GM19193 (cell line): ENCODE measurements around the gene EMILIN3.

Source experiments
- POLR2A ChIP-seq: IDR thresholded peaks from 4 replicates; pipeline ENCODE4 v1.6.1; 2011; ENCODE audit not compliant: insufficient read depth, insufficient read length; ENCODE audit errors: extremely low read depth

The EMILIN3 gene, protein sequence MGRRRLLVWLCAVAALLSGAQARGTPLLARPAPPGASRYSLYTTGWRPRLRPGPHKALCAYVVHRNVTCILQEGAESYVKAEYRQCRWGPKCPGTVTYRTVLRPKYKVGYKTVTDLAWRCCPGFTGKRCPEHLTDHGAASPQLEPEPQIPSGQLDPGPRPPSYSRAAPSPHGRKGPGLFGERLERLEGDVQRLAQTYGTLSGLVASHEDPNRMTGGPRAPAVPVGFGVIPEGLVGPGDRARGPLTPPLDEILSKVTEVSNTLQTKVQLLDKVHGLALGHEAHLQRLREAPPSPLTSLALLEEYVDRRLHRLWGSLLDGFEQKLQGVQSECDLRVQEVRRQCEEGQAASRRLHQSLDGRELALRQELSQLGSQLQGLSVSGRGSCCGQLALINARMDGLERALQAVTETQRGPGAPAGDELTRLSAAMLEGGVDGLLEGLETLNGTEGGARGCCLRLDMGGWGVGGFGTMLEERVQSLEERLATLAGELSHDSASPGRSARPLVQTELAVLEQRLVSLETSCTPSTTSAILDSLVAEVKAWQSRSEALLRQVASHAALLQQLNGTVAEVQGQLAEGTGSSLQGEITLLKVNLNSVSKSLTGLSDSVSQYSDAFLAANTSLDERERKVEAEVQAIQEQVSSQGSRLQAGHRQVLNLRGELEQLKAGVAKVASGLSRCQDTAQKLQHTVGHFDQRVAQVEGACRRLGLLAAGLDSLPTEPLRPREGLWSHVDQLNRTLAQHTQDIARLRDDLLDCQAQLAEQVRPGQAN

GRCh38 chr20:41366546-41367392, at the start of gene EMILIN3:
EMILIN3 (minus strand) TSS chr20:41366818; CDS start chr20:41366634, 184 bp downstream.
- TF ChIP-seq POLR2A: no peak

- TF ChIP-seq POLR2A: no peak
Measured at GRCh38 chr20:41415191-41415590, 48.6 kb upstream of the EMILIN3 start.

DNA sequence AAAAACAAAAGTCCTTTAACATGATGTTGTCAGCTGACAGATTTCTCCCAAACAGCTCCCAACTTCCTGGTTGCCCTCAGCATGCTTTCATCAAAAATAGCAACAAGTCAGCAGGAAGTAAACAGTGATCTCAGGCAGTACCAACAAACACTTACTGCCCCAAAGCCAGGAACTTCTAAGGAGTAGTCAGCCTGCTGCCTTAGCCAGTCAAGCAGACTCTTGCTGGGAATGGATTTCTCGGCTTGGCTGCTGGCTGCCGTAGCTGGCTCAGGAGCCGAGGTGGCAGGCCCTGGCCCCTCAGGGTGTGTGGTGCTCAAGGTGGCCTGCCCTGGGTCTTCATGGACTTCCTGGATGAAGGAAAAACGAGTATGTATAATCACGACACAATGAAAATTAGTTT, 46.6 kb upstream of the EMILIN3 start:
- no peak for TF ChIP-seq POLR2A

- TF ChIP-seq POLR2A: no peak
Measured at GRCh38 chr20:41412324-41413120, 45.9 kb upstream of the EMILIN3 start.

DNA sequence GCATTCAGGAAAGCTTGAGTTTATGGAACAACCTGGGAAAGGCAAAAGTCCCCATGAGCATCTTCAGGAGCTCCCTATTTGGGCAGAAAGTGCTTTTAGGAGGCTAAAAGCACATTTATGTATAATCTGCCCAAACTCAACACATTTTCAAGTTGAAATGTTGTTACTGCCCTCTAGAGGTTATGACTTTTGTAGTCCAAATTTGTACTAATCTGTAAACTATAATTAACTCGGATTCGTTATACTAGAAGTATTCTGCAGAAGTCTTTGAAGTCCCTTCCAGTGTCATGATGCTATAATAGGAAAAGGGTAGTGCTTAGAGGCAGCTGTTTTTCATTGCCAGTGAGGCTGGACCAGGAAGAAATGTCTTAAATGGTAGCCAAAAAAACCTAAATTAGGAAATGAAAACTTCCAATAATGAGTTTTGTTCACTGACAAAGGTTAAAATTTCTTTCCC, 44.8 kb upstream of the EMILIN3 start:
- no peak for TF ChIP-seq POLR2A

GRCh38 chr20:41408986-41409385, 42.4 kb upstream of the EMILIN3 start:
- no peak for TF ChIP-seq POLR2A

DNA sequence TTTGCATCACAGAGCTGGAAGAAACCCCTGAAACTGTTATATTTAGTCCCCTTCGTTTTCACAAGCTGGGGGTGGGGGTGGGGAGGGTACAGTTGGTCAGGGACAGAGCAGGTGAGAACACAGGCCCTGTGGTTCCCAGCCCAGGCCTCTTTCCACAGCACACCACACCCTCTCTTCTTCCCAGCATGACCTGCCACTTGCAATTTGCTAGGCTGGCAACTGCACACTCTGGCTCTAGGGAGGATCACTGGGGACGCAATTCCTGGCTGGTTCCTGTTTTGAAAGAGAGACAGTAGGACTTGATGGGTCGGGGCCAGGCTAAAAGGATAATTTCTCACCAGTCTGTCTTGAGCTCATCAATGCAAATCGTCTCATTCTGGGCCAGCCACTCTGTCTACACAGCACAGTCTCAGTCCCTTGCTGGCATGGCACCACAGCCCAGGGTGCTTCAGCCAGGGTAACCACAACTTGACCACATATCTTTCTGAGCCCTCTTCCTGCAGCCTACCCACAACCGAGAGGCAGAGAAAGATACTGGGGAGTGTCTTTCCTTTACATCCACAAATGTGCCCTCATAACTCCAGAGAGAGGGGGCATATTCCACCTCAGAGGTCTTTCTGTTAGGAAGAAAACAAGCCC, 41.7 kb upstream of the EMILIN3 start:
- no peak for TF ChIP-seq POLR2A

DNA sequence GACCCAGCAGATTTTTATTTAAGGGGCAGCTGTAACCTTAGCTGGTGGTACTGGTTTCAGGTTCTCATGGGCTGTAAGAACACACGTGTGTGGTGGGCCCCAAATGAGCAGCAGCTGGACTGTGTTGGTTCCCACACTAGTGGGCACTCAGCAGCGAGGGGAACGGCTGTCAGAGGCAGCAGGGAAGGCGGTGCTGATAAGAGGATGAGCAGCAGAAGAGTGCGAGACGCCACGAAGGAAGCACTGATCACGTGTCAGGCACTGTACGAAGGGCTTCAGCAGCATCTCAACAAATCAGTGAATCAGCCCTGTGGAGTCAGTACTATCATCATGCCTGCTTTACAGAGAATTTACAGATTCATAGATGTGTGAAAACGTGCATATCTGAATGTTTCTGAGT, 41.0 kb upstream of the EMILIN3 start:
- no peak for TF ChIP-seq POLR2A

GRCh38 chr20:41406896-41407444, 40.4 kb upstream of the EMILIN3 start:
- no peak for TF ChIP-seq POLR2A

- no peak for TF ChIP-seq POLR2A
Measured at GRCh38 chr20:41406353-41406752, 39.7 kb upstream of the EMILIN3 start.

GRCh38 chr20:41405436-41405835, 38.8 kb upstream of the EMILIN3 start:
- no peak for TF ChIP-seq POLR2A

- TF ChIP-seq POLR2A: no peak
Measured at GRCh38 chr20:41403604-41404003, 37.0 kb upstream of the EMILIN3 start.

- TF ChIP-seq POLR2A: no peak
Measured at GRCh38 chr20:41398408-41398807, 31.8 kb upstream of the EMILIN3 start.
